Hepatocyte (in vitro differentiated cells): ENCODE results near the gene ARID3A.

ENCODE experiments used
- EZH2 ChIP-seq: fragments of 200-600 bp; sonication (generic); IDR thresholded peaks from 2 replicates; pipeline ENCODE4 v1.6.1; 2016; ENCODE audit warnings: antibody characterized with exemption, mild to moderate bottlenecking, borderline replicate concordance
- EZH2phosphoT487 ChIP-seq: fragments of 200-600 bp; sonication (generic); IDR thresholded peaks from one replicate; pipeline ENCODE4 v1.6.1; 2018; ENCODE audit warnings: antibody characterized with exemption, mild to moderate bottlenecking, low read depth, moderate library complexity; ENCODE audit not compliant: unreplicated experiment, severe bottlenecking
- TF ChIP-seq, protein P1 (sequence below): fragments of 200-600 bp; sonication (generic); IDR thresholded peaks from 2 replicates; pipeline ENCODE4 v1.5.1; 2016; ENCODE audit warnings: antibody characterized with exemption, mild to moderate bottlenecking; ENCODE audit not compliant: poor library complexity

GRCh38 chr19:920051-920864, 5.6 kb upstream of the ARID3A start:
- TF ChIP-seq, protein P1, sequence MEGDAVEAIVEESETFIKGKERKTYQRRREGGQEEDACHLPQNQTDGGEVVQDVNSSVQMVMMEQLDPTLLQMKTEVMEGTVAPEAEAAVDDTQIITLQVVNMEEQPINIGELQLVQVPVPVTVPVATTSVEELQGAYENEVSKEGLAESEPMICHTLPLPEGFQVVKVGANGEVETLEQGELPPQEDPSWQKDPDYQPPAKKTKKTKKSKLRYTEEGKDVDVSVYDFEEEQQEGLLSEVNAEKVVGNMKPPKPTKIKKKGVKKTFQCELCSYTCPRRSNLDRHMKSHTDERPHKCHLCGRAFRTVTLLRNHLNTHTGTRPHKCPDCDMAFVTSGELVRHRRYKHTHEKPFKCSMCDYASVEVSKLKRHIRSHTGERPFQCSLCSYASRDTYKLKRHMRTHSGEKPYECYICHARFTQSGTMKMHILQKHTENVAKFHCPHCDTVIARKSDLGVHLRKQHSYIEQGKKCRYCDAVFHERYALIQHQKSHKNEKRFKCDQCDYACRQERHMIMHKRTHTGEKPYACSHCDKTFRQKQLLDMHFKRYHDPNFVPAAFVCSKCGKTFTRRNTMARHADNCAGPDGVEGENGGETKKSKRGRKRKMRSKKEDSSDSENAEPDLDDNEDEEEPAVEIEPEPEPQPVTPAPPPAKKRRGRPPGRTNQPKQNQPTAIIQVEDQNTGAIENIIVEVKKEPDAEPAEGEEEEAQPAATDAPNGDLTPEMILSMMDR, result no peak
- TF ChIP-seq EZH2phosphoT487, result no peak
- no peak for TF ChIP-seq EZH2
